Panc1 (cell line): Measurements from ENCODE around the gene CSK. TPM values are rescaled to one million over a fixed set of nuclear protein-coding genes. Genes with fewer than 3 reads are reported as not detected.

Experiments
- ATAC-seq: fragments of 200-7000 bp; cut with Tn5 transposase; 2 replicates; pipeline ENCODE4 v1.9.1; 2020; ENCODE audit warnings: mild to moderate bottlenecking, moderate library complexity
- BruUV-seq: library from RNA; stranded (reverse); fragments of 400-500 nt; replicated peaks from 2 replicates; lab custom pipeline; 2021; lab: Mats Ljungman, UMichigan
- CTCF ChIA-PET: fragments of 300-600 bp; sonication (Branson Sonifier 250); formaldehyde crosslinking; loops from one replicate; lab custom pipeline; 2022; ENCODE audit warnings: antibody characterized with exemption; lab: Charles Lee
- POLR2A ChIA-PET: fragments of 300-600 bp; sonication (Branson Sonifier 250); formaldehyde crosslinking; loops from one replicate; lab custom pipeline; 2022; ENCODE audit warnings: antibody characterized with exemption; lab: Charles Lee
- DNase-seq: peaks from one replicate; pipeline ENCODE4 v3.0.0-alpha.2; 2010; ENCODE audit warnings: low read depth, low spot score
- H3K27ac ChIP-seq: 2 replicates; pipeline ENCODE4 v1.5.1; 2011; ENCODE audit warnings: mild to moderate bottlenecking, low read length, inconsistent platforms
- H3K27me3 ChIP-seq: fragments of 200-500 bp; sonication (Bioruptor generic); 2 replicates; pipeline ENCODE4 v1.6.0; 2014; ENCODE audit warnings: low read length, inconsistent platforms; ENCODE audit not compliant: control insufficient read depth, insufficient read depth
- H3K36me3 ChIP-seq: fragments of 200-500 bp; sonication (Bioruptor generic); 2 replicates; pipeline ENCODE4 v1.5.1; 2014; ENCODE audit warnings: inconsistent platforms, mild to moderate bottlenecking, low read length, moderate library complexity; ENCODE audit not compliant: control insufficient read depth, insufficient read depth
- H3K4me1 ChIP-seq: 2 replicates; pipeline ENCODE4 v1.5.1; 2011; ENCODE audit warnings: inconsistent platforms, mild to moderate bottlenecking, low read length, moderate library complexity; ENCODE audit not compliant: control insufficient read depth, insufficient read depth
- H3K4me3 ChIP-seq, 2 experiments: 2 replicates each; pipeline ENCODE4 v1.5.1; 2011 to 2012; ENCODE audit warnings: low read depth in 2 of 2, low read length in 2 of 2, mild to moderate bottlenecking in 2 of 2, inconsistent platforms in 1 of 2, moderate library complexity in 1 of 2
- H3K9me3 ChIP-seq: fragments of 200-500 bp; sonication (Bioruptor generic); 2 replicates; pipeline ENCODE4 v1.5.1; 2014; ENCODE audit warnings: low read depth, mild to moderate bottlenecking, inconsistent platforms, low read length, moderate library complexity; ENCODE audit not compliant: control insufficient read depth, insufficient read depth
- CTCF ChIP-seq: fragments of 450-650 bp; IDR thresholded peaks from 2 replicates; pipeline ENCODE4 v1.5.1; 2017; ENCODE audit warnings: mild to moderate bottlenecking
- POLR2AphosphoS5 ChIP-seq: IDR thresholded peaks from 2 replicates; pipeline ENCODE4 v1.6.1; 2012; ENCODE audit warnings: mild to moderate bottlenecking, low read depth, low read length, moderate library complexity
- REST ChIP-seq, 2 experiments: IDR thresholded peaks; 2 replicates each; pipeline ENCODE4 v1.6.1; 2011 to 2012; ENCODE audit warnings: low read depth in 2 of 2, control low read depth in 1 of 2, low read length in 1 of 2, mild to moderate bottlenecking in 1 of 2, moderate library complexity in 1 of 2; ENCODE audit not compliant: insufficient read depth in 1 of 2
- SIN3A ChIP-seq: IDR thresholded peaks from 2 replicates; pipeline ENCODE4 v1.6.1; 2012; ENCODE audit warnings: low read depth, mild to moderate bottlenecking, low read length, moderate library complexity, borderline replicate concordance; ENCODE audit not compliant: insufficient read depth
- TCF7L2 ChIP-seq: IDR thresholded peaks from 2 replicates; pipeline ENCODE4 v1.6.1; 2011; ENCODE audit warnings: mild to moderate bottlenecking, low read depth, low read length, inconsistent platforms
- in situ Hi-C: cut with HindIII; loops from 2 replicates; pipeline ENCODE4 v1.10.0; 2016; ENCODE audit warnings: low sequenced_read_pairs, low pct_unique_long_range_greater_than_20kb
- intact Hi-C: fragments of 100-400 bp; cut with micrococcal nuclease; formaldehyde crosslinking; loops from one replicate; pipeline ENCODE4 v1.10.0; 2022; ENCODE audit not compliant: unreplicated experiment
- total RNA-seq: library from RNA; stranded (reverse); gene quantifications from one replicate; pipeline ENCODE4 v1.2.1, GENCODE V29; 2021; ENCODE audit not compliant: unreplicated experiment

The CSK gene
- total RNA-seq, 1 experiment from 2014 or later = 81.4 TPM

- ATAC-seq = no peak
- no TSS peak for BruUV-seq
- H3K36me3 ChIP-seq = peaks cover 3% of the 10 kb centered on the region; the same call in 1 of the 2 replicates
Measured at GRCh38 chr15:74783808-74784175, 1.9 kb downstream of the CSK start.

GRCh38 chr15:74784426-74785193 is 2.7 kb downstream of the CSK start:
- in situ Hi-C loops (no loop called here), intact Hi-C loops (no loop called here)
- no peak for DNase-seq
- ChIA-PET CTCF (interaction anchor here (0.6 kb wide), 1 partner anchor 9 kb away, joined by 3 read pairs; no protein-coding TSS in a partner anchor), POLR2A (interaction anchor here (0.6 kb wide), 1 partner anchor 1984 kb away, joined by 19 read pairs; no protein-coding TSS in a partner anchor)
- Histone ChIP-seq H3K9me3 (no peaks in the 10 kb centered on the region), H3K36me3 (peaks cover 3% of the 10 kb centered on the region; the same call in 1 of the 2 replicates), H3K27me3 (no peaks in the 10 kb centered on the region), H3K27ac (no peak overlapping the region; the same call in 1 of the 2 replicates), H3K4me3 (no peak overlapping the region), H3K4me1 (peaks cover 60% of the 10 kb centered on the region)
- BruUV-seq = no TSS peak
- no peak for ATAC-seq
- TF ChIP-seq REST (IDR thresholded peaks at IDR 0.05; ENCODE audit: insufficient read depth in 1 of 2, low read depth in 2 of 2, low read length in 1 of 2) = no peak
- TF ChIP-seq CTCF = no peak
- no peak for TF ChIP-seq TCF7L2
- TF ChIP-seq POLR2AphosphoS5 = no peak

More at GRCh38 chr15:74783808-74784175, 1.9 kb downstream of the CSK start:
- CTCF ChIA-PET = interaction anchor here (1.1 kb wide), 1 partner anchor 167 kb away, joined by 5 read pairs; no protein-coding TSS in a partner anchor
- no peak for DNase-seq
- POLR2A ChIA-PET = no interaction called here
- in situ Hi-C loops (no loop called here), intact Hi-C loops (no loop called here)
- Histone ChIP-seq H3K4me1 (peaks cover 53% of the 10 kb centered on the region), H3K27me3 (no peaks in the 10 kb centered on the region), H3K4me3 (peak overlapping the region; percentile 87 to 90), H3K27ac (peak overlapping the region; percentile 87), H3K9me3 (no peaks in the 10 kb centered on the region)
- TF ChIP-seq CTCF (no peak), SIN3A (no peak), TCF7L2 (no peak), REST (IDR thresholded peaks at IDR 0.05; ENCODE audit: insufficient read depth in 1 of 2, low read depth in 2 of 2, low read length in 1 of 2) (no peak), POLR2AphosphoS5 (no peak)
